Measurements from ENCODE around the gene SNTA1. TPM values are rescaled to one million over a fixed set of nuclear protein-coding genes. Genes with fewer than 3 reads are reported as not detected.

Gene SNTA1
- total and polyA plus RNA-seq, 2 of the 8 experiments (the other 6 are each of a cell fraction or from before 2014, with no cell fraction given), result 4.5 to 8.0 TPM

- CTCF ChIA-PET (ENCODE audit: partially characterized antibody), result interaction anchor here (0.8 to 1.3 kb wide), 3 partner anchors 10 to 15 kb away, joined by 3 read pairs; no protein-coding TSS in a partner anchor
- H3K27ac ChIP-seq (ENCODE audit: low read depth, low read length), result no peak overlapping the region
- no peaks in the 10 kb centered on the region; a peak in 1 of 8 replicates for H3K36me3 ChIP-seq (ENCODE audit: control insufficient read depth in 2 of 4, insufficient read depth in 4 of 4, low read length in 3 of 4)
- TF ChIP-seq TAF7 (optimal IDR thresholded peaks at IDR 0.05; ENCODE audit: borderline replicate concordance, low read depth, low read length) (no peak), NRF1 (IDR thresholded peaks at IDR 0.05; ENCODE audit: low read depth, low read length) (no peak), CBX5 (IDR thresholded peaks at IDR 0.05; ENCODE audit: low read depth, low read length) (no peak), SIN3A (conservative IDR thresholded peaks at IDR 0.05 in 1 of 2, IDR thresholded peaks at IDR 0.05 in 1 of 2; ENCODE audit: low read depth in 1 of 2, low read length in 2 of 2) (no peak), SIX5 (IDR thresholded peaks at IDR 0.05; ENCODE audit: low read depth, low read length) (no peak), SAP30 (IDR thresholded peaks at IDR 0.05; ENCODE audit: insufficient read depth, insufficient replicate concordance, low read length) (no peak), RAD21 (IDR thresholded peaks at IDR 0.05 in 1 of 2, conservative IDR thresholded peaks at IDR 0.05 in 1 of 2; ENCODE audit: low read depth in 2 of 2, low read length in 2 of 2) (no peak), TAF1 (IDR thresholded peaks at IDR 0.05; ENCODE audit: low read depth, low read length) (no peak), FOSL1 (IDR thresholded peaks at IDR 0.05; ENCODE audit: insufficient read depth, low read depth, low read length) (no peak), SUZ12 (IDR thresholded peaks at IDR 0.05; ENCODE audit: low read length) (no peak), POLR2A (IDR thresholded peaks at IDR 0.05; ENCODE audit: control extremely low read depth in 1 of 2, low read depth in 2 of 2, low read length in 2 of 2) (no peak)
Measured at GRCh38 chr20:33408716-33409654, 34.6 kb downstream of the SNTA1 start.

More at GRCh38 chr20:33408716-33409654, 34.6 kb downstream of the SNTA1 start:
- Histone ChIP-seq H3K18ac (ENCODE audit: extremely low read depth, low read length) (no peak overlapping the region), H2BK20ac (ENCODE audit: low read length) (no peak overlapping the region), H3K23ac (ENCODE audit: insufficient read length) (no peak overlapping the region), H3K14ac (ENCODE audit: insufficient read length) (no peak overlapping the region), H2BK15ac (ENCODE audit: low read length) (no peak overlapping the region), H3K27me3 (replicated peaks in 1 of 4; ENCODE audit: control insufficient read depth in 3 of 4, extremely low read depth in 1 of 4, insufficient read depth in 3 of 4, low read length in 3 of 4) (no peaks in the 10 kb centered on the region), H4K5ac (ENCODE audit: insufficient read length, low read depth, low read length) (no peak overlapping the region), H2AK5ac (ENCODE audit: low read depth, low read length) (no peak overlapping the region), H3K79me2 (ENCODE audit: control insufficient read depth in 1 of 2, insufficient read depth in 2 of 2, low read length in 2 of 2) (no peaks in the 10 kb centered on the region), H2AFZ (ENCODE audit: low read length) (no peak overlapping the region), H3K4ac (replicated peaks; ENCODE audit: insufficient read length, low read depth, low read length) (no peak overlapping the region), H4K91ac (replicated peaks; ENCODE audit: insufficient read length, low read length) (no peak overlapping the region), H3K23me2 (ENCODE audit: low read depth, low read length) (no peaks in the 10 kb centered on the region), H3K9ac (replicated peaks in 1 of 4; ENCODE audit: extremely low read depth in 1 of 4, low read depth in 3 of 4, low read length in 3 of 4) (no peak overlapping the region; a peak in 1 of 7 replicates), H3K4me1 (replicated peaks in 1 of 4; ENCODE audit: control insufficient read depth in 3 of 4, insufficient read depth in 4 of 4, low read length in 3 of 4) (no peaks in the 10 kb centered on the region), H2BK120ac (replicated peaks; ENCODE audit: low read depth, low read length) (no peak overlapping the region), H3K56ac (replicated peaks; ENCODE audit: insufficient read length, low read depth, low read length) (no peak overlapping the region), H3K4me3 (ENCODE audit: extremely low read depth in 1 of 4, insufficient read depth in 2 of 4, low read depth in 3 of 4, low read length in 4 of 4) (no peak overlapping the region), H3K79me1 (ENCODE audit: low read depth, low read length) (no peaks in the 10 kb centered on the region; the same call in 1 of the 2 replicates), H3K9me3 (ENCODE audit: insufficient read depth in 2 of 2, low read depth in 1 of 2, low read length in 1 of 2) (no peaks in the 10 kb centered on the region), H2BK12ac (ENCODE audit: low read depth, low read length) (no peak overlapping the region), H3K4me2 (ENCODE audit: insufficient read depth in 1 of 2, low read depth in 2 of 2, low read length in 2 of 2) (no peak overlapping the region), H2BK5ac (ENCODE audit: low read depth, low read length) (no peak overlapping the region), H4K8ac (ENCODE audit: extremely low read depth, insufficient read depth, low read length) (peak overlapping the region; percentile 11; the same call in 1 of the 2 replicates), H4K20me1 (replicated peaks in 1 of 2; ENCODE audit: control insufficient read depth in 1 of 2, insufficient read depth in 2 of 2, low read length in 2 of 2) (peaks cover 0 to 2% of the 10 kb centered on the region in 2 experiments)
- FAIRE-seq, result no peak
- POLR2A ChIA-PET (ENCODE audit: partially characterized antibody), result interaction anchor here (2.1 kb wide), 1 partner anchor 258 kb away, joined by 5 read pairs; the partner anchor contains the start of gene ACTL10
- WGBS, 2 experiments (ENCODE audit: extremely low coverage in 1 of 2, insufficient coverage in 1 of 2, insufficient read length in 1 of 2, insufficient replicate concordance in 2 of 2, low coverage in 1 of 2, low lambda C conversion rate in 2 of 2, missing lambda C conversion rate in 1 of 2), result 89% methylated on average over 18 of the region's 18 CpGs; no CpG with 5 or more reads in 1 of the 2 experiments
- no peak for DNase-seq (ENCODE audit: low read depth in 1 of 2, low spot score in 2 of 2)

Data from H1 (cell line).